Parathyroid adenoma (tissue), 2 donors: ENCODE data around the gene FBXW5.

ENCODE experiments used
- H2AFZ ChIP-seq: fragments of 300-600 bp; sonication (generic); one replicate; pipeline ENCODE4 v1.7.0; 2017; ENCODE audit warnings: antibody characterized with exemption, mild to moderate bottlenecking
- H3K27ac ChIP-seq: fragments of 300-600 bp; sonication (generic); one replicate; pipeline ENCODE4 v1.7.0; 2017
- H3K27me3 ChIP-seq: fragments of 300-600 bp; sonication (generic); one replicate; pipeline ENCODE4 v1.7.0; 2017; ENCODE audit warnings: low read length; ENCODE audit not compliant: control insufficient read depth, insufficient read depth
- H3K36me3 ChIP-seq: fragments of 300-600 bp; sonication (generic); one replicate; pipeline ENCODE4 v1.7.0; 2017; ENCODE audit warnings: low read length; ENCODE audit not compliant: control insufficient read depth, insufficient read depth
- H3K4me1 ChIP-seq: fragments of 300-600 bp; sonication (generic); one replicate; pipeline ENCODE4 v1.7.0; 2017; ENCODE audit warnings: control low read depth
- H3K4me2 ChIP-seq: fragments of 300-600 bp; sonication (generic); one replicate; pipeline ENCODE4 v1.7.0; 2017; ENCODE audit warnings: low read length
- H3K4me3 ChIP-seq: fragments of 300-600 bp; sonication (generic); one replicate; pipeline ENCODE4 v1.7.0; 2017; ENCODE audit warnings: low read depth, low read length
- H3K79me2 ChIP-seq: fragments of 300-600 bp; sonication (generic); one replicate; pipeline ENCODE4 v1.7.0; 2017; ENCODE audit warnings: control low read depth
- H3K9ac ChIP-seq: fragments of 300-600 bp; sonication (generic); one replicate; pipeline ENCODE4 v1.7.0; 2017; ENCODE audit warnings: mild to moderate bottlenecking
- H3K9me3 ChIP-seq: fragments of 300-600 bp; sonication (generic); one replicate; pipeline ENCODE4 v1.7.0; 2017; ENCODE audit warnings: low read length; ENCODE audit not compliant: control insufficient read depth
- CTCF ChIP-seq: fragments of 300-600 bp; sonication (generic); IDR thresholded peaks from one replicate; pipeline ENCODE4 v1.7.0; 2017; ENCODE audit warnings: antibody characterized with exemption, mild to moderate bottlenecking
- donor health status: primary hyperparathyroidism.

Gene FBXW5

GRCh38 chr9:136890661-136891060, 53.9 kb downstream of the FBXW5 start:
- Histone ChIP-seq H3K27ac (no peak overlapping the region), H2AFZ (no peak overlapping the region), H3K4me2 (no peak overlapping the region), H3K4me3 (no peak overlapping the region), H3K27me3 (no peaks in the 10 kb centered on the region), H3K9ac (no peak overlapping the region), H3K36me3 (no peaks in the 10 kb centered on the region), H3K79me2 (peaks cover 14% of the 10 kb centered on the region), H3K9me3 (no peaks in the 10 kb centered on the region), H3K4me1 (no peaks in the 10 kb centered on the region)
- TF ChIP-seq CTCF: no peak
